HEK293 (cell line): Measurements from ENCODE around the gene MMS19.

Source experiments
- CTCF ChIA-PET: fragments of 350-600 bp; formaldehyde crosslinking; extraction: SDS; loops from one replicate; lab custom pipeline; 2021; ENCODE audit warnings: antibody characterized with exemption; lab: Yijun Ruan, JAX
- POLR2A ChIA-PET: fragments of 300-600 bp; formaldehyde crosslinking; extraction: SDS; loops from one replicate; lab custom pipeline; 2020; ENCODE audit warnings: antibody characterized with exemption, inconsistent platforms; lab: Yijun Ruan, JAX
- H3K27ac ChIP-seq: fragments of 200-500 bp; sonication (Bioruptor generic); 2 replicates; pipeline ENCODE4 v1.5.1; 2014; ENCODE audit warnings: low read depth, low read length, control low read depth, inconsistent platforms; ENCODE audit errors: extremely low read depth
- H3K36me3 ChIP-seq, 2 experiments: fragments of 200-500 bp in 1 of 2; sonication (Bioruptor generic) in 1 of 2; 1 replicate in 1 of 2; 2 replicates in 1 of 2; pipeline ENCODE4 v1.5.1; 2014 to 2017; ENCODE audit warnings: inconsistent platforms in 2 of 2, low read length in 2 of 2; ENCODE audit not compliant: control insufficient read depth in 2 of 2, insufficient read depth in 1 of 2
- H3K4me1 ChIP-seq: fragments of 200-500 bp; sonication (Bioruptor generic); 2 replicates; pipeline ENCODE4 v1.5.1; 2014; ENCODE audit warnings: mild to moderate bottlenecking, low read length, inconsistent platforms; ENCODE audit not compliant: control insufficient read depth, insufficient read depth
- H3K4me3 ChIP-seq: 2 replicates; pipeline ENCODE4 v1.5.1; 2011; ENCODE audit warnings: low read depth, mild to moderate bottlenecking, control low read depth, low read length, moderate library complexity
- H3K9me3 ChIP-seq: fragments of 200-500 bp; sonication (Bioruptor generic); 2 replicates; pipeline ENCODE4 v1.5.1; 2014; ENCODE audit warnings: low read depth, low read length, inconsistent platforms; ENCODE audit not compliant: control insufficient read depth, insufficient read depth
- ELK4 ChIP-seq: IDR thresholded peaks from 2 replicates; pipeline ENCODE4 v1.6.1; 2011; ENCODE audit warnings: mild to moderate bottlenecking, low read depth, low read length, borderline replicate concordance
- GFI1B ChIP-seq: fragments of 450-650 bp; formaldehyde crosslinking; IDR thresholded peaks from 2 replicates; pipeline ENCODE4 v1.5.1; 2016; ENCODE audit warnings: missing biosample characterization, missing genetic modification characterization
- GLIS2 ChIP-seq: fragments of 450-650 bp; formaldehyde crosslinking; IDR thresholded peaks from 2 replicates; pipeline ENCODE4 v1.5.1; 2016; ENCODE audit warnings: missing biosample characterization, missing genetic modification characterization
- KLF1 ChIP-seq: fragments of 450-650 bp; formaldehyde crosslinking; IDR thresholded peaks from 2 replicates; pipeline ENCODE4 v1.5.1; 2016; ENCODE audit warnings: missing biosample characterization, missing genetic modification characterization
- WT1 ChIP-seq: fragments of 450-650 bp; formaldehyde crosslinking; IDR thresholded peaks from 2 replicates; pipeline ENCODE4 v1.5.1; 2016; ENCODE audit warnings: missing biosample characterization, missing genetic modification characterization
- ZBTB1 ChIP-seq: fragments of 450-650 bp; formaldehyde crosslinking; IDR thresholded peaks from 2 replicates; pipeline ENCODE4 v1.5.1; 2016; ENCODE audit warnings: missing biosample characterization, missing genetic modification characterization
- ZBTB20 ChIP-seq: fragments of 450-650 bp; formaldehyde crosslinking; IDR thresholded peaks from 2 replicates; pipeline ENCODE4 v1.5.1; 2016; ENCODE audit warnings: missing biosample characterization, missing genetic modification characterization
- ZIC2 ChIP-seq: fragments of 450-650 bp; formaldehyde crosslinking; IDR thresholded peaks from 2 replicates; pipeline ENCODE4 v1.5.1; 2016; ENCODE audit warnings: missing biosample characterization, missing genetic modification characterization
- ZNF155 ChIP-seq: fragments of 450-650 bp; formaldehyde crosslinking; IDR thresholded peaks from 2 replicates; pipeline ENCODE4 v1.5.1; 2016; ENCODE audit warnings: missing biosample characterization, missing genetic modification characterization
- ZNF214 ChIP-seq: fragments of 450-650 bp; formaldehyde crosslinking; IDR thresholded peaks from 2 replicates; pipeline ENCODE4 v1.5.1; 2017; ENCODE audit warnings: missing biosample characterization, mild to moderate bottlenecking, missing genetic modification characterization, borderline replicate concordance
- ZNF223 ChIP-seq: fragments of 450-650 bp; formaldehyde crosslinking; IDR thresholded peaks from 2 replicates; pipeline ENCODE4 v1.5.1; 2016; ENCODE audit warnings: missing biosample characterization, missing genetic modification characterization
- ZNF394 ChIP-seq: fragments of 450-650 bp; formaldehyde crosslinking; IDR thresholded peaks from 2 replicates; pipeline ENCODE4 v1.5.1; 2016; ENCODE audit warnings: missing biosample characterization, missing genetic modification characterization, mild to moderate bottlenecking, moderate library complexity, borderline replicate concordance
- ZNF416 ChIP-seq: fragments of 450-650 bp; formaldehyde crosslinking; IDR thresholded peaks from 2 replicates; pipeline ENCODE4 v1.5.1; 2016; ENCODE audit warnings: missing biosample characterization, missing genetic modification characterization
- ZNF423 ChIP-seq: fragments of 450-650 bp; formaldehyde crosslinking; IDR thresholded peaks from 2 replicates; pipeline ENCODE4 v1.5.1; 2016; ENCODE audit warnings: missing biosample characterization, missing genetic modification characterization
- ZNF449 ChIP-seq: fragments of 450-650 bp; formaldehyde crosslinking; IDR thresholded peaks from 2 replicates; pipeline ENCODE4 v1.5.1; 2017; ENCODE audit warnings: missing biosample characterization, mild to moderate bottlenecking, missing genetic modification characterization, moderate library complexity
- ZNF473 ChIP-seq: fragments of 450-650 bp; formaldehyde crosslinking; IDR thresholded peaks from 2 replicates; pipeline ENCODE4 v1.5.1; 2017; ENCODE audit warnings: missing biosample characterization, missing genetic modification characterization
- ZNF518A ChIP-seq: fragments of 450-650 bp; formaldehyde crosslinking; conservative IDR thresholded peaks from 2 replicates; pipeline ENCODE4 v1.5.1; 2016; ENCODE audit warnings: low read depth, missing biosample characterization, missing genetic modification characterization
- ZNF596 ChIP-seq: fragments of 450-650 bp; IDR thresholded peaks from 2 replicates; pipeline ENCODE4 v1.5.0; 2018; ENCODE audit warnings: missing biosample characterization, mild to moderate bottlenecking, missing genetic modification characterization, moderate library complexity
- ZNF621 ChIP-seq: fragments of 450-650 bp; formaldehyde crosslinking; IDR thresholded peaks from 2 replicates; pipeline ENCODE4 v1.5.1; 2017; ENCODE audit warnings: missing biosample characterization, missing genetic modification characterization
- ZNF707 ChIP-seq: fragments of 450-650 bp; formaldehyde crosslinking; IDR thresholded peaks from 2 replicates; pipeline ENCODE4 v1.5.1; 2016; ENCODE audit warnings: missing biosample characterization, missing genetic modification characterization
- ZNF791 ChIP-seq: fragments of 450-650 bp; formaldehyde crosslinking; IDR thresholded peaks from 2 replicates; pipeline ENCODE4 v1.5.1; 2016; ENCODE audit warnings: missing biosample characterization, missing genetic modification characterization
- ZSCAN18 ChIP-seq: fragments of 450-650 bp; formaldehyde crosslinking; IDR thresholded peaks from 2 replicates; pipeline ENCODE4 v1.5.1; 2016; ENCODE audit warnings: missing biosample characterization, missing genetic modification characterization
- TF ChIP-seq, protein P1 (sequence below): fragments of 450-650 bp; formaldehyde crosslinking; IDR thresholded peaks from 2 replicates; pipeline ENCODE4 v1.5.1; 2016; ENCODE audit warnings: missing biosample characterization, missing genetic modification characterization
- TF ChIP-seq, protein P2 (sequence below): fragments of 450-650 bp; formaldehyde crosslinking; IDR thresholded peaks from 2 replicates; pipeline ENCODE4 v1.5.1; 2016; ENCODE audit warnings: missing biosample characterization, missing genetic modification characterization

MMS19 gene

GRCh38 chr10:97459111-97459510, 39.1 kb downstream of the MMS19 start:
- ChIA-PET CTCF (no interaction called here), POLR2A (no interaction called here)
- peaks cover 6% of the 10 kb centered on the region for H3K4me1 ChIP-seq
- H3K9me3 ChIP-seq, result no peaks in the 10 kb centered on the region
- no peak for TF ChIP-seq ZBTB20 (tag by site-specific recombination)
- no peak for TF ChIP-seq ZNF707 (tag by site-specific recombination)
- no peak for TF ChIP-seq ZSCAN18 (tag by site-specific recombination)
- TF ChIP-seq ZNF394 (tag by site-specific recombination), result no peak
- no peak for TF ChIP-seq ZNF416
- no peak for TF ChIP-seq ZNF791 (tag by site-specific recombination)
- no peak for TF ChIP-seq ZNF621 (tag by site-specific recombination)
- TF ChIP-seq GFI1B (tag by site-specific recombination), result no peak
- TF ChIP-seq ZNF155 (tag by site-specific recombination), result no peak
- no peak for TF ChIP-seq ZNF596 (tag by site-specific recombination)
- TF ChIP-seq ZNF214, result no peak
- no peak for TF ChIP-seq ZNF473 (tag by site-specific recombination)
- TF ChIP-seq, all 188 proteins: peak for 0
- H3K4me3 ChIP-seq, result no peak overlapping the region
- no peak overlapping the region for H3K27ac ChIP-seq
- peaks cover 48 to 100% of the 10 kb centered on the region in 2 experiments for H3K36me3 ChIP-seq

GRCh38 chr10:97456686-97457065, 41.5 kb downstream of the MMS19 start:
- TF ChIP-seq ELK4 (no peak), ZBTB1 (tag by site-specific recombination) (no peak), GLIS2 (no peak), KLF1 (tag by site-specific recombination) (no peak), ZNF223 (tag by site-specific recombination) (no peak), ZNF214 (no peak), ZIC2 (tag by site-specific recombination) (no peak), ZNF449 (tag by site-specific recombination) (no peak), ZNF518A (no peak), ZNF423 (tag by site-specific recombination) (no peak), WT1 (tag by site-specific recombination) (no peak)
- TF ChIP-seq, protein P1, sequence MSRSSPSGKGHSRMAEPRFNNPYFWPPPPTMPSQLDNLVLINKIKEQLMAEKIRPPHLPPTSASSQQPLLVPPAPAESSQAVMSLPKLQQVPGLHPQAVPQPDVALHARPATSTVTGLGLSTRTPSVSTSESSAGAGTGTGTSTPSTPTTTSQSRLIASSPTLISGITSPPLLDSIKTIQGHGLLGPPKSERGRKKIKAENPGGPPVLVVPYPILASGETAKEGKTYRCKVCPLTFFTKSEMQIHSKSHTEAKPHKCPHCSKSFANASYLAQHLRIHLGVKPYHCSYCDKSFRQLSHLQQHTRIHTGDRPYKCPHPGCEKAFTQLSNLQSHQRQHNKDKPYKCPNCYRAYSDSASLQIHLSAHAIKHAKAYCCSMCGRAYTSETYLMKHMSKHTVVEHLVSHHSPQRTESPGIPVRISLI (tag by site-specific recombination), result no peak
- TF ChIP-seq, protein P2, sequence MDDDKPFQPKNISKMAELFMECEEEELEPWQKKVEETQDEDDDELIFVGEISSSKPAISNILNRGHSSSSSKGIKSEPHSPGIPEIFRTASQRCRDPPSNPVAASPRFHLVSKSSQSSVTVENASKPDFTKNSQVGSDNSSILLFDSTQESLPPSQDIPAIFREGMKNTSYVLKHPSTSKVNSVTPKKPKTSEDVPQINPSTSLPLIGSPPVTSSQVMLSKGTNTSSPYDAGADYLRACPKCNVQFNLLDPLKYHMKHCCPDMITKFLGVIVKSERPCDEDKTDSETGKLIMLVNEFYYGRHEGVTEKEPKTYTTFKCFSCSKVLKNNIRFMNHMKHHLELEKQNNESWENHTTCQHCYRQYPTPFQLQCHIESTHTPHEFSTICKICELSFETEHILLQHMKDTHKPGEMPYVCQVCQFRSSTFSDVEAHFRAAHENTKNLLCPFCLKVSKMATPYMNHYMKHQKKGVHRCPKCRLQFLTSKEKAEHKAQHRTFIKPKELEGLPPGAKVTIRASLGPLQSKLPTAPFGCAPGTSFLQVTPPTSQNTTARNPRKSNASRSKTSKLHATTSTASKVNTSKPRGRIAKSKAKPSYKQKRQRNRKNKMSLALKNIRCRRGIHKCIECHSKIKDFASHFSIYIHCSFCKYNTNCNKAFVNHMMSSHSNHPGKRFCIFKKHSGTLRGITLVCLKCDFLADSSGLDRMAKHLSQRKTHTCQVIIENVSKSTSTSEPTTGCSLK (tag by site-specific recombination), result no peak
- Histone ChIP-seq H3K4me3 (no peak overlapping the region), H3K36me3 (peaks cover 35 to 100% of the 10 kb centered on the region in 2 experiments), H3K9me3 (no peaks in the 10 kb centered on the region), H3K27ac (no peak overlapping the region), H3K4me1 (peaks cover 6% of the 10 kb centered on the region)
- ChIA-PET CTCF (interaction anchor here (0.6 to 1.1 kb wide), 2 partner anchors 50 to 93 kb away, joined by 3 to 4 read pairs; no protein-coding TSS in a partner anchor), POLR2A (interaction anchor here (0.6 kb wide), 1 partner anchor 9 kb away, joined by 3 read pairs; no protein-coding TSS in a partner anchor)
